Osteocyte (in vitro differentiated cells): Measurements from ENCODE around the gene SLC8A2. TPM values are rescaled to one million over a fixed set of nuclear protein-coding genes. Genes with fewer than 3 reads are reported as not detected.
A peak's percentile ranks its signal among the peaks of the same experiment; 100 is the strongest.

ENCODE experiments used
- DNase-seq: peaks from one replicate; pipeline ENCODE4 v3.0.0; 2021; ENCODE audit warnings: mixed read lengths; ENCODE audit not compliant: unreplicated experiment; ENCODE audit errors: extremely low spot score
- H3K27ac Mint-ChIP-seq: one replicate; pipeline ENCODE4 v1.8.0; 2021; ENCODE audit warnings: mild to moderate bottlenecking, mixed read lengths; ENCODE audit not compliant: unreplicated experiment
- H3K27me3 Mint-ChIP-seq: one replicate; pipeline ENCODE4 v1.8.0; 2021; ENCODE audit warnings: mixed read lengths; ENCODE audit not compliant: unreplicated experiment
- H3K36me3 Mint-ChIP-seq: one replicate; pipeline ENCODE4 v1.8.0; 2021; ENCODE audit warnings: mixed read lengths; ENCODE audit not compliant: unreplicated experiment
- H3K4me1 Mint-ChIP-seq: one replicate; pipeline ENCODE4 v1.8.0; 2021; ENCODE audit warnings: mixed read lengths; ENCODE audit not compliant: unreplicated experiment
- H3K4me3 Mint-ChIP-seq: one replicate; pipeline ENCODE4 v1.8.0; 2021; ENCODE audit warnings: mild to moderate bottlenecking, moderate library complexity, mixed read lengths; ENCODE audit not compliant: unreplicated experiment
- H3K9me3 Mint-ChIP-seq: one replicate; pipeline ENCODE4 v1.8.0; 2021; ENCODE audit warnings: mixed read lengths; ENCODE audit not compliant: unreplicated experiment
- CTCF ChIP-seq: fragments of 200-600 bp; sonication (generic); IDR thresholded peaks from 2 replicates; pipeline ENCODE4 v1.5.0; 2021; ENCODE audit warnings: antibody characterized with exemption, mild to moderate bottlenecking, moderate library complexity
- total RNA-seq: library from RNA; stranded (reverse); gene quantifications from 2 replicates; pipeline ENCODE4 v1.2.1, GENCODE V29; 2021

The SLC8A2 gene
- total RNA-seq, 1 donor from 2014 or later: not detected

- no peak for TF ChIP-seq CTCF
- H3K4me1 Mint-ChIP-seq: peaks cover 43% of the 10 kb centered on the region
- peaks cover 26% of the 10 kb centered on the region for H3K27me3 Mint-ChIP-seq
- peak overlapping the region; percentile 77 for H3K4me3 Mint-ChIP-seq
- H3K9me3 Mint-ChIP-seq: no peaks in the 10 kb centered on the region
- H3K36me3 Mint-ChIP-seq: peaks cover 16% of the 10 kb centered on the region
- H3K27ac Mint-ChIP-seq: peak overlapping the region; percentile 12
- DNase-seq: no peak
Measured at GRCh38 chr19:47417746-47418691, 53.7 kb downstream of the SLC8A2 start.

GRCh38 chr19:47417107-47417745 lies 54.5 kb downstream of the SLC8A2 start:
- peaks cover 36% of the 10 kb centered on the region for H3K4me1 Mint-ChIP-seq
- DNase-seq: no peak
- H3K27ac Mint-ChIP-seq: no peak overlapping the region
- no peak for TF ChIP-seq CTCF
- H3K27me3 Mint-ChIP-seq: peaks cover 18% of the 10 kb centered on the region
- H3K36me3 Mint-ChIP-seq: peaks cover 16% of the 10 kb centered on the region
- no peaks in the 10 kb centered on the region for H3K9me3 Mint-ChIP-seq
- peak overlapping the region; percentile 77 for H3K4me3 Mint-ChIP-seq

- peaks cover 31% of the 10 kb centered on the region for H3K4me1 Mint-ChIP-seq
- no peak overlapping the region for H3K27ac Mint-ChIP-seq
- no peak for TF ChIP-seq CTCF
- H3K4me3 Mint-ChIP-seq: no peak overlapping the region
- H3K36me3 Mint-ChIP-seq: peaks cover 16% of the 10 kb centered on the region
- H3K27me3 Mint-ChIP-seq: peaks cover 13% of the 10 kb centered on the region
- DNase-seq: no peak
- no peaks in the 10 kb centered on the region for H3K9me3 Mint-ChIP-seq
Measured at GRCh38 chr19:47416643-47416985, 55.1 kb downstream of the SLC8A2 start.

GRCh38 chr19:47415953-47416642 lies 55.6 kb downstream of the SLC8A2 start:
- Mint-ChIP-seq H3K36me3 (peaks cover 16% of the 10 kb centered on the region), H3K4me1 (peaks cover 26% of the 10 kb centered on the region), H3K27me3 (peaks cover 8% of the 10 kb centered on the region), H3K27ac (no peak overlapping the region), H3K4me3 (no peak overlapping the region), H3K9me3 (no peaks in the 10 kb centered on the region)
- no peak for TF ChIP-seq CTCF
- DNase-seq: no peak

GRCh38 chr19:47414469-47414868 lies 57.2 kb downstream of the SLC8A2 start:
- Mint-ChIP-seq H3K36me3 (peaks cover 16% of the 10 kb centered on the region), H3K27me3 (no peaks in the 10 kb centered on the region), H3K4me1 (peaks cover 19% of the 10 kb centered on the region), H3K4me3 (no peak overlapping the region), H3K27ac (no peak overlapping the region), H3K9me3 (no peaks in the 10 kb centered on the region)
- no peak for DNase-seq
- TF ChIP-seq CTCF: no peak
